Measurements from ENCODE around the gene RCE1. TPM values are rescaled to one million over a fixed set of nuclear protein-coding genes. Genes with fewer than 3 reads are reported as not detected.
A peak's percentile ranks its signal among the peaks of the same experiment; 100 is the strongest.

Gene RCE1
- total RNA-seq, 1 experiment from 2014 or later, result 52.5 TPM

- Histone ChIP-seq H3K27ac (ENCODE audit: insufficient read length, low read depth, low read length) (peak overlapping the region; percentile 19), H3K56ac (ENCODE audit: insufficient read length, low read depth, low read length) (no peak overlapping the region), H3K23ac (ENCODE audit: insufficient read length, low read depth, low read length) (no peak overlapping the region), H3K14ac (ENCODE audit: insufficient read depth, low read length) (peak overlapping the region; percentile 68; the same call in 1 of the 2 replicates), H2BK12ac (ENCODE audit: insufficient read length, low read depth, low read length) (no peak overlapping the region), H3T11ph (ENCODE audit: low read length) (no peak overlapping the region), H3K79me2 (ENCODE audit: insufficient read depth, low read length) (no peaks in the 10 kb centered on the region), H4K20me1 (ENCODE audit: control insufficient read depth, insufficient read depth, insufficient read length) (no peaks in the 10 kb centered on the region), H2AFZ (ENCODE audit: low read length) (no peak overlapping the region), H2BK15ac (ENCODE audit: low read depth, low read length) (no peak overlapping the region), H3K9me3 (ENCODE audit: control insufficient read depth, low read depth, low read length) (no peaks in the 10 kb centered on the region), H3K9ac (ENCODE audit: extremely low read depth, insufficient read length, low read length) (peak overlapping the region; percentile 67), H2BK20ac (ENCODE audit: low read depth, low read length, poor library complexity, severe bottlenecking) (no peak overlapping the region), H4K5ac (ENCODE audit: insufficient read length, low read depth, low read length) (no peak overlapping the region), H3K4ac (ENCODE audit: low read depth, low read length) (no peak overlapping the region), H4K91ac (ENCODE audit: insufficient read length, low read depth, low read length) (no peak overlapping the region), H3K4me1 (ENCODE audit: insufficient read depth, low read length) (no peaks in the 10 kb centered on the region), H3K27me3 (ENCODE audit: insufficient read depth, low read length) (no peaks in the 10 kb centered on the region), H2BK120ac (ENCODE audit: low read depth, low read length, poor library complexity, severe bottlenecking) (no peak overlapping the region), H2AK5ac (ENCODE audit: insufficient read length, low read length) (no peak overlapping the region), H3K23me2 (ENCODE audit: insufficient read length, low read depth, low read length, poor library complexity, severe bottlenecking) (peaks cover 10% of the 10 kb centered on the region), H3K4me2 (ENCODE audit: insufficient read depth, insufficient read length, low read length) (peak overlapping the region; percentile 87), H2BK5ac (ENCODE audit: insufficient read length, low read length) (no peak overlapping the region), H3K18ac (ENCODE audit: insufficient read length, low read depth, low read length) (peak overlapping the region; percentile 41), H4K8ac (replicated peaks; ENCODE audit: insufficient read length, low read depth, low read length) (no peak overlapping the region), H3K79me1 (ENCODE audit: insufficient read depth, low read depth, low read length, poor library complexity, severe bottlenecking) (no peaks in the 10 kb centered on the region)
- no peak for TF ChIP-seq CTCF (conservative IDR thresholded peaks at IDR 0.05)
- H3K4me3 Mint-ChIP-seq, result peak overlapping the region; percentile 90 to 96
- H3K4me1 Mint-ChIP-seq, result peaks cover 14 to 16% of the 10 kb centered on the region in 2 experiments
- peak; percentile 97 for DNase-seq
- WGBS (ENCODE audit: extremely low coverage, insufficient read length, low lambda C conversion rate), result no CpG with 5 or more reads among the region's 51 CpGs
- peaks cover 2% of the 10 kb centered on the region for H3K27me3 Mint-ChIP-seq (ENCODE audit: low read depth)
- peak overlapping the region; percentile 92 to 94 (median 93); a peak in 6 of 7 replicates for H3K27ac Mint-ChIP-seq
- no peaks in the 10 kb centered on the region for H3K9me3 Mint-ChIP-seq
- H3K36me3 Mint-ChIP-seq (ENCODE audit: insufficient read depth in 1 of 3, low read depth in 3 of 3), result peaks cover 0 to 11% (median 2%) of the 10 kb centered on the region in 3 experiments; a peak in 3 of 7 replicates
Observed at GRCh38 chr11:66855574-66856495, 12.6 kb downstream of the RCE1 start.
